SU-DHL-6 (cell line): ENCODE data around the gene IL20.

Source experiments
- H2AFZ ChIP-seq: fragments of 200-600 bp; sonication (generic); 2 replicates; pipeline ENCODE4 v1.6.1; 2014; ENCODE audit warnings: low read depth, mild to moderate bottlenecking, moderate library complexity, mixed read lengths, antibody characterized with exemption, low read length; ENCODE audit not compliant: severe bottlenecking
- H3F3A ChIP-seq: fragments of 200-600 bp; shearing (Covaris generic); 2 replicates; pipeline ENCODE4 v1.6.0; 2016; ENCODE audit warnings: antibody characterized with exemption, mild to moderate bottlenecking; ENCODE audit not compliant: insufficient read depth
- H3K27ac ChIP-seq: fragments of 200-600 bp; sonication (generic); 2 replicates; pipeline ENCODE4 v1.5.1; 2016; ENCODE audit warnings: low read depth, mild to moderate bottlenecking, low read length, moderate library complexity, mixed read lengths
- H3K27me3 ChIP-seq: fragments of 200-600 bp; sonication (generic), shearing (Covaris generic); 2 replicates; pipeline ENCODE4 v1.6.0; 2014; ENCODE audit warnings: mild to moderate bottlenecking, low read length
- H3K36me3 ChIP-seq: fragments of 200-600 bp; sonication (generic); 2 replicates; pipeline ENCODE4 v1.6.1; 2014; ENCODE audit warnings: mild to moderate bottlenecking, low read length, mixed read lengths
- H3K4me2 ChIP-seq: fragments of 300-600, 200-600 bp; shearing (Covaris generic), sonication (generic); 2 replicates; pipeline ENCODE4 v1.6.0; 2014; ENCODE audit warnings: low read length, low read depth, mild to moderate bottlenecking; ENCODE audit not compliant: poor library complexity, severe bottlenecking
- H3K4me3 ChIP-seq: fragments of 200-600 bp; sonication (generic); 2 replicates; pipeline ENCODE4 v1.5.1; 2014; ENCODE audit warnings: antibody characterized with exemption, low read length, mild to moderate bottlenecking, mixed read lengths; ENCODE audit not compliant: insufficient read depth, poor library complexity, severe bottlenecking
- H3K79me2 ChIP-seq: fragments of 200-600 bp; sonication (generic); 2 replicates; pipeline ENCODE4 v1.6.1; 2014; ENCODE audit warnings: mild to moderate bottlenecking, low read length, moderate library complexity; ENCODE audit not compliant: insufficient read depth
- H3K9ac ChIP-seq: fragments of 200-600 bp; sonication (generic); 2 replicates; pipeline ENCODE4 v1.7.0; 2014; ENCODE audit warnings: mild to moderate bottlenecking, low read length
- H3K9me2 ChIP-seq: fragments of 200-600 bp; sonication (generic); replicated peaks from 2 replicates; pipeline ENCODE4 v1.6.1; 2014; ENCODE audit warnings: low read length; ENCODE audit not compliant: insufficient read depth
- H3K9me3 ChIP-seq: fragments of 200-600 bp; sonication (generic); 2 replicates; pipeline ENCODE4 v1.6.1; 2014; ENCODE audit warnings: low read length, mixed read lengths; ENCODE audit not compliant: insufficient read depth
- H4K20me1 ChIP-seq: fragments of 200-600 bp; sonication (generic); 2 replicates; pipeline ENCODE4 v1.6.1; 2014; ENCODE audit warnings: low read depth, mild to moderate bottlenecking, antibody characterized with exemption, low read length, moderate library complexity, mixed read lengths
- CTCF ChIP-seq: fragments of 200-600 bp; sonication (generic); IDR thresholded peaks from one replicate; pipeline ENCODE4 v1.5.1; 2017; ENCODE audit warnings: antibody characterized with exemption, mild to moderate bottlenecking, low read length, moderate library complexity; ENCODE audit not compliant: insufficient read depth, poor library complexity, severe bottlenecking
- EZH2phosphoT487 ChIP-seq: fragments of 200-600 bp; sonication (generic), shearing (Covaris generic); conservative IDR thresholded peaks from 2 replicates; pipeline ENCODE4 v1.6.1; 2018; ENCODE audit warnings: mild to moderate bottlenecking, antibody characterized with exemption, low read length, moderate library complexity, mixed read lengths

IL20 gene

GRCh38 chr1:206872139-206872538, 6.7 kb downstream of the IL20 start:
- no peak for TF ChIP-seq EZH2phosphoT487
- TF ChIP-seq CTCF = no peak
- H3K27ac ChIP-seq = no peak overlapping the region
- H3K4me2 ChIP-seq = no peak overlapping the region
- no peak overlapping the region for H2AFZ ChIP-seq
- no peaks in the 10 kb centered on the region for H3K36me3 ChIP-seq
- no peaks in the 10 kb centered on the region for H3F3A ChIP-seq
- no peak overlapping the region for H3K4me3 ChIP-seq
- peaks cover 6% of the 10 kb centered on the region; the same call in 1 of the 2 replicates for H3K9me3 ChIP-seq
- no peaks in the 10 kb centered on the region for H4K20me1 ChIP-seq
- H3K27me3 ChIP-seq = no peaks in the 10 kb centered on the region
- no peaks in the 10 kb centered on the region for H3K9me2 ChIP-seq
- H3K79me2 ChIP-seq = no peaks in the 10 kb centered on the region
- no peak overlapping the region for H3K9ac ChIP-seq

GRCh38 chr1:206873603-206874188, 8.3 kb downstream of the IL20 start:
- Histone ChIP-seq H3K4me2 (no peak overlapping the region), H2AFZ (no peak overlapping the region), H3K36me3 (no peaks in the 10 kb centered on the region), H3K9me3 (peaks cover 21% of the 10 kb centered on the region; the same call in 1 of the 2 replicates), H3K4me3 (no peak overlapping the region), H3K27ac (no peak overlapping the region), H4K20me1 (no peaks in the 10 kb centered on the region), H3K9me2 (no peaks in the 10 kb centered on the region), H3F3A (no peaks in the 10 kb centered on the region), H3K27me3 (0 out of 2 replicates have a peak, but pooled peaks cover 3% of the 10 kb centered on the region), H3K79me2 (no peaks in the 10 kb centered on the region), H3K9ac (no peak overlapping the region)
- TF ChIP-seq EZH2phosphoT487 (no peak), CTCF (no peak)

- Histone ChIP-seq H3K9ac (no peak overlapping the region), H3F3A (no peaks in the 10 kb centered on the region), H3K27ac (no peak overlapping the region), H3K9me3 (peaks cover 21% of the 10 kb centered on the region; the same call in 1 of the 2 replicates), H2AFZ (no peak overlapping the region), H3K9me2 (no peaks in the 10 kb centered on the region), H3K4me3 (no peak overlapping the region), H3K4me2 (no peak overlapping the region), H3K79me2 (no peaks in the 10 kb centered on the region), H3K27me3 (0 out of 2 replicates have a peak, but pooled peaks cover 3% of the 10 kb centered on the region), H3K36me3 (no peaks in the 10 kb centered on the region), H4K20me1 (no peaks in the 10 kb centered on the region)
- TF ChIP-seq CTCF (no peak), EZH2phosphoT487 (no peak)
Observed at GRCh38 chr1:206875752-206876377, 10.4 kb downstream of the IL20 start.
